ENCODE data around the gene PPP1R10. TPM values are rescaled to one million over a fixed set of nuclear protein-coding genes. Genes with fewer than 3 reads are reported as not detected.
A peak's percentile ranks its signal among the peaks of the same experiment; 100 is the strongest.

Gene PPP1R10
- total RNA-seq, 1 donor from 2014 or later, result 112 TPM

DNA sequence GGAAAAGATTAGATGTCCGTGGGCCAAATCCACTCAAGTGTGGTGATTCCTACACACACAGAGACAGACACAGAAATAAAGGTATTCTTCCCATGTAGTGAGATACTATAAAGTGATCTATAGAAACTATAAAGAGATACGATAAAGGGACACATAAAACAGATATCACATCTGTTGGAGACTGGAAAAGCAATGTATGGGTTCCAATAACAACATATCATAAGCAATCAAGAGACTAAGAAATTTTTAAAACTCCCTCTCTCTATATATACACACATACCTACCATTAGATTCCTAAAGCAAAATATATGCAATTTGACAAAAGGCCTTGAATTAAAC, 5.2 kb downstream of the PPP1R10 start:
- ATAC-seq (ENCODE audit: low read depth), result no peak
- POLR2A ChIA-PET, result interaction anchor here (0.7 to 4.8 kb wide), 4 partner anchors 13 to 69 kb away, joined by 3 to 75 read pairs (median 28); partner anchors contain the start of gene ABCF1
- Mint-ChIP-seq H3K27ac (peak overlapping the region; percentile 38), H3K4me3 (no peak overlapping the region), H3K36me3 (ENCODE audit: low read depth) (peaks cover 71% of the 10 kb centered on the region), H3K4me1 (peaks cover 55% of the 10 kb centered on the region), H3K27me3 (no peaks in the 10 kb centered on the region), H3K9me3 (no peaks in the 10 kb centered on the region)
- intact Hi-C loops (cut with micrococcal nuclease), result loop anchor here (1.0 kb wide), 1 partner anchor 9 kb away; no protein-coding TSS in a partner anchor
- TF ChIP-seq, protein P1, sequence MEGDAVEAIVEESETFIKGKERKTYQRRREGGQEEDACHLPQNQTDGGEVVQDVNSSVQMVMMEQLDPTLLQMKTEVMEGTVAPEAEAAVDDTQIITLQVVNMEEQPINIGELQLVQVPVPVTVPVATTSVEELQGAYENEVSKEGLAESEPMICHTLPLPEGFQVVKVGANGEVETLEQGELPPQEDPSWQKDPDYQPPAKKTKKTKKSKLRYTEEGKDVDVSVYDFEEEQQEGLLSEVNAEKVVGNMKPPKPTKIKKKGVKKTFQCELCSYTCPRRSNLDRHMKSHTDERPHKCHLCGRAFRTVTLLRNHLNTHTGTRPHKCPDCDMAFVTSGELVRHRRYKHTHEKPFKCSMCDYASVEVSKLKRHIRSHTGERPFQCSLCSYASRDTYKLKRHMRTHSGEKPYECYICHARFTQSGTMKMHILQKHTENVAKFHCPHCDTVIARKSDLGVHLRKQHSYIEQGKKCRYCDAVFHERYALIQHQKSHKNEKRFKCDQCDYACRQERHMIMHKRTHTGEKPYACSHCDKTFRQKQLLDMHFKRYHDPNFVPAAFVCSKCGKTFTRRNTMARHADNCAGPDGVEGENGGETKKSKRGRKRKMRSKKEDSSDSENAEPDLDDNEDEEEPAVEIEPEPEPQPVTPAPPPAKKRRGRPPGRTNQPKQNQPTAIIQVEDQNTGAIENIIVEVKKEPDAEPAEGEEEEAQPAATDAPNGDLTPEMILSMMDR (IDR thresholded peaks at IDR 0.05), result no peak
- DNase-seq, result no peak
- CTCF ChIA-PET, result interaction anchor here (0.9 to 4.6 kb wide), 2 partner anchors 14 to 130 kb away, joined by 3 to 21 read pairs; no protein-coding TSS in a partner anchor

GRCh38 chr6:30611150-30611855, 5.7 kb downstream of the PPP1R10 start:
- Mint-ChIP-seq H3K27ac (peak overlapping the region; percentile 38), H3K4me3 (no peak overlapping the region), H3K9me3 (no peaks in the 10 kb centered on the region), H3K27me3 (no peaks in the 10 kb centered on the region), H3K36me3 (ENCODE audit: low read depth) (peaks cover 71% of the 10 kb centered on the region), H3K4me1 (peaks cover 58% of the 10 kb centered on the region)
- ChIA-PET CTCF (interaction anchor here (1.0 to 1.5 kb wide), 5 partner anchors 13 to 129 kb away, joined by 3 to 6 read pairs (median 4); no protein-coding TSS in a partner anchor), POLR2A (interaction anchor here (0.6 to 4.8 kb wide), 7 partner anchors 11 to 128 kb away, joined by 3 to 75 read pairs (median 4); partner anchors contain the start of gene ABCF1)
- DNase-seq (no peak), ATAC-seq (ENCODE audit: low read depth) (no peak)
- TF ChIP-seq, protein P1 (IDR thresholded peaks at IDR 0.05), result no peak
- intact Hi-C loops (cut with micrococcal nuclease), result no loop called here

GRCh38 chr6:30610065-30610464, 7.0 kb downstream of the PPP1R10 start:
- intact Hi-C loops (cut with micrococcal nuclease), result no loop called here
- H3K36me3 Mint-ChIP-seq (ENCODE audit: low read depth), result peaks cover 70% of the 10 kb centered on the region
- H3K4me1 Mint-ChIP-seq, result peaks cover 58% of the 10 kb centered on the region
- peak overlapping the region; percentile 27 for H3K27ac Mint-ChIP-seq
- ChIA-PET CTCF (interaction anchor here (1.0 to 1.5 kb wide), 6 partner anchors 12 to 128 kb away, joined by 3 to 6 read pairs (median 4); no protein-coding TSS in a partner anchor), POLR2A (interaction anchor here (0.6 to 1.3 kb wide), 6 partner anchors 11 to 1241 kb away, joined by 3 to 5 read pairs (median 4); partner anchors contain the start of gene ABCF1)
- H3K4me3 Mint-ChIP-seq, result no peak overlapping the region
- H3K9me3 Mint-ChIP-seq, result no peaks in the 10 kb centered on the region
- TF ChIP-seq, protein P1 (IDR thresholded peaks at IDR 0.05), result no peak
- H3K27me3 Mint-ChIP-seq, result no peaks in the 10 kb centered on the region
- ATAC-seq (ENCODE audit: low read depth) (no peak), DNase-seq (no peak)

DNA sequence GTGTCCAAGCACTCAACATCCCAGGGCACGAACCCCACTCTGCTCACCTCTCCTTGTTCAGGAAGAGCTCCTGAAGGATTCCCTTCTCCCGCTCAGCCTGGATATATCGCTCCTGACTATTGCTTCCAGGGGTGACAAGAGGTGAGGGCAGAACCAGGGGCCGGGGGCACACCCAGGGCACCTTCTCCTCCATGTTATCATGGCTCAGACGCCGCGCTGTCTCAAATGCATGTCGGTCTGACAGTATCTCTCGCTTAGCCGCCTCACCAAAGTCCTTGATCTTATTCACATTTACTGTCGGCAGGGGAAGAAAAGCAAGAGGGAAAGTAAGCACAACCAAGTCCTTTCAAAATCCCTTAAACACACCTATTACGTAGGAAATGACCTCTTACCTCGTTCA, 13.1 kb downstream of the PPP1R10 start:
- ATAC-seq (ENCODE audit: low read depth) (no peak), DNase-seq (no peak)
- peaks cover 88% of the 10 kb centered on the region for H3K36me3 Mint-ChIP-seq (ENCODE audit: low read depth)
- TF ChIP-seq, protein P1 (IDR thresholded peaks at IDR 0.05), result no peak
- no peaks in the 10 kb centered on the region for H3K27me3 Mint-ChIP-seq
- H3K9me3 Mint-ChIP-seq, result no peaks in the 10 kb centered on the region
- H3K4me1 Mint-ChIP-seq, result peaks cover 6% of the 10 kb centered on the region
- intact Hi-C loops (cut with micrococcal nuclease), result loop anchor here (1.0 kb wide), 1 partner anchor 8 kb away; no protein-coding TSS in a partner anchor
- H3K4me3 Mint-ChIP-seq, result no peak overlapping the region
- POLR2A ChIA-PET, result interaction anchor here (1.2 kb wide), 1 partner anchor 13 kb away, joined by 3 read pairs; the partner anchor contains the start of genes MRPS18B and PPP1R10
- peak overlapping the region; percentile 24 for H3K27ac Mint-ChIP-seq
- CTCF ChIA-PET, result interaction anchor here (1.8 kb wide), 1 partner anchor 127 kb away, joined by 6 read pairs; no protein-coding TSS in a partner anchor

Measured in activated B cell treated with CpG ODN at 0.5 μM for 24 hours (primary cell).